Erythroblast (primary cell): ENCODE results near the gene DOCK3.

ENCODE experiments used
- GATA1 ChIP-seq: IDR thresholded peaks from 2 replicates; pipeline ENCODE4 v1.6.1; 2011; ENCODE audit warnings: low read depth, mild to moderate bottlenecking, control low read depth, low read length, moderate library complexity
- POLR2A ChIP-seq: IDR thresholded peaks from 2 replicates; pipeline ENCODE4 v1.6.1; 2011; ENCODE audit warnings: mild to moderate bottlenecking, low read length

- TF ChIP-seq POLR2A: no peak
- TF ChIP-seq GATA1: no peak
These were observed 718.4 kb downstream of the DOCK3 start for GRCh38 chr3:51393134-51393495.
